Measurements from ENCODE around the gene EML6.

EML6 gene

DNA sequence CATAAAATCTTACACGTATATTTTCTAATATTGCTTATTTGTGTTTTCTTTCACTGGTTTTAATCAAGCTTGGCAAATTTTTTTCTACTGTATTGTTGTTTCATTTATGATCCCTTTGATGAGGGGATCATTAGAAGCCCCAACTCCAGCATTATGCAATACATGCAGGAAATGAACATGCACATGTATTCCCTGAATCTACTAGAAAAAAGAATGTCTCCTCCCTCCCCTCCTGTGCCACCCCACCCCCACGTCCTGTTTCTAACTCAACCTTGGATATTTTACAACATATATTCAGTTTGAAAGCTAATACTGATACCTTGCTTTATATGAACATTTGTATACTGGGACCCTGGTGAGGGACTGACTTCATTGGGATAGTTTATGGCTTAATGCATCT lies 53.0 kb downstream of the EML6 start:
- no peak overlapping the region for H3K4me3 ChIP-seq (ENCODE audit: control insufficient read depth, low read depth, low read length)
- DNase-seq (ENCODE audit: low read depth): no peak
- TF ChIP-seq, protein P1, sequence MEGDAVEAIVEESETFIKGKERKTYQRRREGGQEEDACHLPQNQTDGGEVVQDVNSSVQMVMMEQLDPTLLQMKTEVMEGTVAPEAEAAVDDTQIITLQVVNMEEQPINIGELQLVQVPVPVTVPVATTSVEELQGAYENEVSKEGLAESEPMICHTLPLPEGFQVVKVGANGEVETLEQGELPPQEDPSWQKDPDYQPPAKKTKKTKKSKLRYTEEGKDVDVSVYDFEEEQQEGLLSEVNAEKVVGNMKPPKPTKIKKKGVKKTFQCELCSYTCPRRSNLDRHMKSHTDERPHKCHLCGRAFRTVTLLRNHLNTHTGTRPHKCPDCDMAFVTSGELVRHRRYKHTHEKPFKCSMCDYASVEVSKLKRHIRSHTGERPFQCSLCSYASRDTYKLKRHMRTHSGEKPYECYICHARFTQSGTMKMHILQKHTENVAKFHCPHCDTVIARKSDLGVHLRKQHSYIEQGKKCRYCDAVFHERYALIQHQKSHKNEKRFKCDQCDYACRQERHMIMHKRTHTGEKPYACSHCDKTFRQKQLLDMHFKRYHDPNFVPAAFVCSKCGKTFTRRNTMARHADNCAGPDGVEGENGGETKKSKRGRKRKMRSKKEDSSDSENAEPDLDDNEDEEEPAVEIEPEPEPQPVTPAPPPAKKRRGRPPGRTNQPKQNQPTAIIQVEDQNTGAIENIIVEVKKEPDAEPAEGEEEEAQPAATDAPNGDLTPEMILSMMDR (conservative IDR thresholded peaks at IDR 0.05; ENCODE audit: control insufficient read depth, insufficient read depth, low read depth, low read length): no peak

DNA sequence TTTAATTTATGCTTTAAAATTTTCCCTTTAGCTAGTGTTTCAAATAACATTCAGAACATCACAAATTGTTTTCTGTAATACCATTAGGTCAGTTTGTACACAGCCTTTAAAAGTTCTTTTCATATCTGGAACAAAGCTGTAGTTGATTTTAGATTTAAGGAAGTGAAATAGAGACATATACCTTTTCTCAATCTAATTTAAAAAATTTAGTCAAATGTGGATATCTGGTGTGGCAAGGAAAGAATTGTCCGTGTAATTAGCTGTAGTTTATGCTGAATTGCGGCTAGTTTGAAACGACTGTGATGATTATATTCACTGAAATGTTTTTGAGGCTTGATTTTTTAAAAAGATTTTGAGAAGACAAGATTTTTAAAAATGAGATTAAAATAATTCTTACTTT lies 59.9 kb downstream of the EML6 start:
- no peak for DNase-seq (ENCODE audit: low read depth)
- H3K4me3 ChIP-seq (ENCODE audit: control insufficient read depth, low read depth, low read length): no peak overlapping the region
- TF ChIP-seq, protein P1 (conservative IDR thresholded peaks at IDR 0.05; ENCODE audit: control insufficient read depth, insufficient read depth, low read depth, low read length): no peak

DNA sequence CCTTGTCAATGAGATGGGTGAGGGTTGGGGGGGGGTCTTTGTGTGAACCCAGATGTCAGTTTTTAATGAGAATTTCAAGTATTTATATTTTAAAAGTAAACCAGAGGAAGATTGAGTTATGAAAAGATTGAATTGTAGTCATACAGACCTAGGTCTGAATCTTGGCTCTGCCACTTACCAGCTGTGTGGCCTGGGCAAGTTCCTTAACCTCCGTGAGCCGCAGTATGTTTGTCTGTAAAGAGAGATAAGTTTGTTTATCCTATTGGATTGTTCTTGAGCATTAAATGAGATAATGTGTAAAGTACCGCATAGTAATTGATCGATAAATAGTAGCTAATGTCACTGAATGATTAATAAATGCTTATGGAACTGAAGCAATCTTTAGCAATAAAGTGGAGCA lies 63.8 kb downstream of the EML6 start:
- DNase-seq (ENCODE audit: low read depth): no peak
- H3K4me3 ChIP-seq (ENCODE audit: control insufficient read depth, low read depth, low read length): no peak overlapping the region
- TF ChIP-seq, protein P1 (conservative IDR thresholded peaks at IDR 0.05; ENCODE audit: control insufficient read depth, insufficient read depth, low read depth, low read length): no peak

DNA sequence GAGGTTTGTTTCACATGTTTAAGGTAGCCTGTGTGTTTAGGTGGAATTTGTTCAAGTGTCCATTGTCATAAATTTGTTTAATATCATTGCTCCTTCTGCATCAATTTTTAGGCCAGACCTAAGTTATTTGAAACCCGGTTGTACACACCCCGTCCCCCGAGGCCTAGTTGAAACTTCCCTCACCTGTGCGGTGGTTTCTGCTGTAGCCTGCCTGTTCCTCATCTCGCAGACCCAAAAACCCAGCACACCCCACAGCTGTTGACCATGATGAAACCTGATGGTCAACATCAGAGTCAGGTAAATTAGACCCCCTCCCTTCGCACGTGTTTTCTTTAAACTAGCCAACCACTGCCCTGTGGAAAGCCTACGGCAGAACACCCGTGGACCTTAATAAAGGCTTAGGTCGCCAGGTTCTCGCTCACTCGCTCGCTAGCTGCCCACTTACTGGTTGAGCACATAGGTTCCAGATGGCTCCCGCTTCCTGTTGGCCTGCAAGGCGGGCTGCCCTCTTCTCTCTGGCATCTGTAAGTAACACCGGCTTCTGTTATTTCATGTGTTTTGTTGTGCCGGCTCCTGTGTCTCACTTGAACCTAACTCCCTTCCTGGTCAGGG lies 64.4 kb downstream of the EML6 start:
- DNase-seq (ENCODE audit: low read depth): no peak
- TF ChIP-seq, protein P1 (conservative IDR thresholded peaks at IDR 0.05; ENCODE audit: control insufficient read depth, insufficient read depth, low read depth, low read length): no peak
- no peak overlapping the region for H3K4me3 ChIP-seq (ENCODE audit: control insufficient read depth, low read depth, low read length)

DNA sequence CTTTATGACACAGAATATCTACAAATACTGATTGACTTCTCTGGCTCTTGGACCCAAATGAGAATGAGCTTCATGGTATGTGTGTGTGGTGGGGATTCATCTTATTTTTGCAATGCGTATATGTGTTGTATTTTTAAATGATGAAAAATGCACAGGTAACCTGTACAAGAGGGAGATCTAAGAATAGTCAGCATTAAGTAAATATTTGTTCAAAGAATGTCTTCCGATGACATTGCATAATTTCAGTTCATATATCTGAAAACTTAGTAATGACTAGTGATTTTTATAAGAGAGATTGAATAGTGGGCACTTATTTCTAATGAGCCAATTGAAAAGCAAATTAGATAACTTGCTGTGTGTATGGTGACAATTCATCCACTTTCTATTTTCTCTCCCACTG lies 66.4 kb downstream of the EML6 start:
- TF ChIP-seq, protein P1 (conservative IDR thresholded peaks at IDR 0.05; ENCODE audit: control insufficient read depth, insufficient read depth, low read depth, low read length): no peak
- no peak for DNase-seq (ENCODE audit: low read depth)
- no peak overlapping the region for H3K4me3 ChIP-seq (ENCODE audit: control insufficient read depth, low read depth, low read length)

DNA sequence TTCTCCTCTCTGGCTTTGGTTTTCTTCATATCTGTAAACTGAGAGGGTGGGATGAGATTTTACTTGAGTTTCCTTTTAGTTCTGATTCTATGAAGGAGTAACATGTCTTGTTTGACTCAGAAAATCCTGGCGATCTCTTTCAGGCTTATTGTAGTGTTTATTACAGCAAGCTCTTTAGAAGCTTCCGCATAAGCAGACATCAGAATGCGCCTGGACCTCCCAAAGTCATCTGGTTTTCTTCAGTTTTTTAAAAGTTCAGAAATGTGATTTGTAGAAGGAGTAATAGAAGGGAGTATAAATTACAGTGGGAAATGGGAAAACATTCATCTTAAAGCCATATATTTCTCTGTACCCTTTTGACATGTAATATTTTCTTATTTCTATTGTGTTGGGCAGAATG lies 68.4 kb downstream of the EML6 start:
- TF ChIP-seq, protein P1 (conservative IDR thresholded peaks at IDR 0.05; ENCODE audit: control insufficient read depth, insufficient read depth, low read depth, low read length): no peak
- no peak for DNase-seq (ENCODE audit: low read depth)
- no peak overlapping the region for H3K4me3 ChIP-seq (ENCODE audit: control insufficient read depth, low read depth, low read length)

DNA sequence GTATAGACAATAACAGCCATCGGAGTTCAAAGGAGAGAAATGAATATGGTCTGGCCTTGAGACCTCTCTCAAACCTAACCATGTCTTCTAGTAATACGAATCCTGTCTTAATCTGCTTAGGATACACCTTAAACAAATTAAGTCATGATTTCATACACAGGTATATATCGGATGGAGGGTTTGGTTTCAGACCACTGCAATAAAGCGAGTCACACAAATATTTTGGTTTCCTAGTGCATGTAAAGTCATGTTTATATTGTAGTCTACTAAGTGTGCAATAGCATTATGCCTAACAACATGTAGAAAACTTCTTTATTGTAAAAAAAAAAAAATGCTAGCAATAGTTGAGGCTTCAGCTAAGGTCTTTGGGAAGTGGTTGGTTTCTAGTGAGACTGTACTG lies 73.8 kb downstream of the EML6 start:
- TF ChIP-seq, protein P1 (conservative IDR thresholded peaks at IDR 0.05; ENCODE audit: control insufficient read depth, insufficient read depth, low read depth, low read length): no peak

More for the DNA sequence above, 73.8 kb downstream of the EML6 start:
- H3K4me3 ChIP-seq (ENCODE audit: control insufficient read depth, low read depth, low read length): no peak overlapping the region
- no peak for DNase-seq (ENCODE audit: low read depth)

Data from fibroblast of mammary gland (primary cell).